ENCODE measurements around the gene TMTC2. TPM values are rescaled to one million over a fixed set of nuclear protein-coding genes. Genes with fewer than 3 reads are reported as not detected.

TMTC2 gene
- total RNA-seq, 2 experiments from 2014 or later, result 2.5 to 3.1 TPM

DNA sequence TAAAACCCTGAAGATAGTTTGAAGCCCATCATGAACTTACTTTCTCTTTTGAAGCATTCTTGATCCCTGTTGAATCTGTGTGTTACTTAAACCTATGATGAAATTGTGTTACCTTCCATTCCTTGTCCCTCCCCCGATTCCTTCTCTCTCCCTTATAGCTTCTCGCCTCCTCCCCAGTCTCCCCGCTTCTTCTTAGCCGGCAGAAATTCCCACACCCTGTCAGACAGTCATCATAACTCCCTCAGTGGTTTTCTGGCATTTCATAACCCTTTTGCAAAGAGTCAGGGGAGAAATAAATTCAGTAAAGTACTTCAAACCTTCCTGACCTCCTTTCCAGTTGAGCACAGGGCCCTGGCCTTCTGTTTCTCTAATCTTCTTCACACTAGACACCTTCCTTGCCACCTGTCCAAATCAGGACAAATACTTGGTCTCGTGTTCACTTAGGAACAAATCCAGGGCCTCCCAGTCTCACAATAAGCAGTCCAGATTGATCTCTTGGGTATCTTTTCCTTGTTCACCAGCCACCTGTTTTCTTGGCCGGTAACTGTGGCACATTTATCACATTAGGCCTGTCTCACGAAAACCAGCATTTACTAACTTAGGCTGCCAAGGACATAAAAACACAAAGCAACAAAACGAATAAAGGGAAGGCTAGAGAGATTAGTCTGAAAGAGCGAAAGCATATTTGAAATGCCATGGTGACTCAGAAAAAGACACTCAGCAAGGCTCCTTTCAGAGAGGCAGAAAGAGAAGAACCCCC, 355.9 kb downstream of the TMTC2 start:
- no peak overlapping the region for H3K27ac Mint-ChIP-seq
- no peaks in the 10 kb centered on the region for H3K9me3 Mint-ChIP-seq
- TF ChIP-seq, protein P1, sequence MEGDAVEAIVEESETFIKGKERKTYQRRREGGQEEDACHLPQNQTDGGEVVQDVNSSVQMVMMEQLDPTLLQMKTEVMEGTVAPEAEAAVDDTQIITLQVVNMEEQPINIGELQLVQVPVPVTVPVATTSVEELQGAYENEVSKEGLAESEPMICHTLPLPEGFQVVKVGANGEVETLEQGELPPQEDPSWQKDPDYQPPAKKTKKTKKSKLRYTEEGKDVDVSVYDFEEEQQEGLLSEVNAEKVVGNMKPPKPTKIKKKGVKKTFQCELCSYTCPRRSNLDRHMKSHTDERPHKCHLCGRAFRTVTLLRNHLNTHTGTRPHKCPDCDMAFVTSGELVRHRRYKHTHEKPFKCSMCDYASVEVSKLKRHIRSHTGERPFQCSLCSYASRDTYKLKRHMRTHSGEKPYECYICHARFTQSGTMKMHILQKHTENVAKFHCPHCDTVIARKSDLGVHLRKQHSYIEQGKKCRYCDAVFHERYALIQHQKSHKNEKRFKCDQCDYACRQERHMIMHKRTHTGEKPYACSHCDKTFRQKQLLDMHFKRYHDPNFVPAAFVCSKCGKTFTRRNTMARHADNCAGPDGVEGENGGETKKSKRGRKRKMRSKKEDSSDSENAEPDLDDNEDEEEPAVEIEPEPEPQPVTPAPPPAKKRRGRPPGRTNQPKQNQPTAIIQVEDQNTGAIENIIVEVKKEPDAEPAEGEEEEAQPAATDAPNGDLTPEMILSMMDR (IDR thresholded peaks at IDR 0.05), result no peak
- H3K4me1 Mint-ChIP-seq (ENCODE audit: low read depth), result no peaks in the 10 kb centered on the region
- DNase-seq (no peak), ATAC-seq (no peak)
- POLR2A ChIA-PET, result no interaction called here
- H3K36me3 Mint-ChIP-seq (ENCODE audit: low read depth), result no peaks in the 10 kb centered on the region
- H3K4me3 Mint-ChIP-seq, result no peak overlapping the region
- CTCF ChIA-PET, result no interaction called here
- intact Hi-C loops (cut with micrococcal nuclease), result no loop called here
- no peaks in the 10 kb centered on the region for H3K27me3 Mint-ChIP-seq

DNA sequence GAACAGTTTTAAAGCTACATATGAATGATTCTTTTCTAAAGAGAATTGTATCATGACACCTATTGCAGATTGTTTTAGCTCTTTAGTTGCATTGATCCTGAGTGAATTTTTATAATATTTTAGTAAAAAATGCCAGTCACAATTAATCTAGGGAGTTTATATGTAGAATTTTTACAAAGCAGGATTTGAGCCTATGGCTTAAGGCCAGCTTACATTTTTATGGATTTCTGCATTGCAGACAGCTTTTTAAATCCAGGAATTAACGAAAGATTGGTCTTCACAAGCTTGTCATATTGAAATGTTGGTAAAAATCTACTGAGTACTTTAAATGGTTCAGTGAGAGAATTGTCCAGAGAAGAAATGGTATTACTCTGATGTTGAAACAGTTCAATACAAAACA, 358.0 kb downstream of the TMTC2 start:
- ATAC-seq, result no peak
- DNase-seq, result no peak
- H3K4me1 Mint-ChIP-seq (ENCODE audit: low read depth), result no peaks in the 10 kb centered on the region
- no peak overlapping the region for H3K4me3 Mint-ChIP-seq
- intact Hi-C loops (cut with micrococcal nuclease), result no loop called here
- peaks cover 1% of the 10 kb centered on the region for H3K36me3 Mint-ChIP-seq (ENCODE audit: low read depth)
- H3K9me3 Mint-ChIP-seq, result peaks cover 3% of the 10 kb centered on the region
- ChIA-PET CTCF (interaction anchor here (0.8 kb wide), 1 partner anchor 24 kb away, joined by 3 read pairs; no protein-coding TSS in a partner anchor), POLR2A (no interaction called here)
- H3K27ac Mint-ChIP-seq, result no peak overlapping the region
- TF ChIP-seq, protein P1 (IDR thresholded peaks at IDR 0.05), result no peak
- H3K27me3 Mint-ChIP-seq, result no peaks in the 10 kb centered on the region

DNA sequence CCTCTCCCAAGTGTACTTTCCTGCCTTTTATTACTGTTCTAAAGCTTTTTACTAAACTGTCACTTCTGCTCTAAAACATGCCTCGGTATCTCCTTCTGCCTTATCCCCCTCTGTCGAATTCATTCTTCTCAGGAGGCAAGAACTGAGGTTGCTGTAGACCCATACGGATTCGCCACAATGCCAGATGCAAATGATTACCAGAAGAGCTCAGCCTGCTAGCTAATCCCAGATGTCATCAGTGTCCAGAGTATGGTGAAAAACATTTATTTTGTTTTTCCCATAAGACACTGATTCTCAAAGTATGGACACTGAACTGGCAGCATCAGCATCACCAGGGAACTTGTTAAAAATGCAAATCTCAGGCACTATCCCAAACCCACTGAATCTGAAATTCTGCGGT, 359.3 kb downstream of the TMTC2 start:
- DNase-seq, result no peak
- TF ChIP-seq, protein P1 (IDR thresholded peaks at IDR 0.05), result no peak
- Mint-ChIP-seq H3K36me3 (ENCODE audit: low read depth) (peaks cover 1% of the 10 kb centered on the region), H3K4me3 (no peak overlapping the region), H3K4me1 (ENCODE audit: low read depth) (no peaks in the 10 kb centered on the region), H3K9me3 (peaks cover 3% of the 10 kb centered on the region), H3K27ac (no peak overlapping the region), H3K27me3 (no peaks in the 10 kb centered on the region)
- CTCF ChIA-PET, result no interaction called here
- POLR2A ChIA-PET, result no interaction called here
- ATAC-seq, result no peak
- intact Hi-C loops (cut with micrococcal nuclease), result no loop called here

DNA sequence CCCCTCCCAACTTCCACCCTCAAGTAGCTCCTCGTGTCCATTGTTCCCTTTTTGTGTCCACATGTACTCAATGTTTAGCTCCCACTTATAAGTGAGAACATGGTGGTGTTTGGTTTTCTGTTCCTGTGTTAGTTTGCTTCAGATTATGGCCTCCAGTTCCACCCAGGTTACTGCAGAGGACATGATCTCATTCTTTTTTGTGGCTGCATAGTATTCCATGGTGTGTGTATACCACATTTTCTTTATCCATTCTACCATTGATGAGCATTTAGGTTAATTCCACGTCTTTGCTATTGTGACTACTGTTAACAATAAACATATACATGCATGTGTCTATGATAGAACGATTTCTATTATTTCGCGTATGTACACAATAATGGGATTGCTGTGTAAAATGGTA, 362.6 kb downstream of the TMTC2 start:
- H3K27ac Mint-ChIP-seq, result no peak overlapping the region
- intact Hi-C loops (cut with micrococcal nuclease), result no loop called here
- peaks cover 3% of the 10 kb centered on the region for H3K9me3 Mint-ChIP-seq
- H3K4me1 Mint-ChIP-seq (ENCODE audit: low read depth), result no peaks in the 10 kb centered on the region
- H3K4me3 Mint-ChIP-seq, result no peak overlapping the region
- TF ChIP-seq, protein P1 (IDR thresholded peaks at IDR 0.05), result no peak
- ChIA-PET POLR2A (no interaction called here), CTCF (no interaction called here)
- ATAC-seq (no peak), DNase-seq (no peak)
- no peaks in the 10 kb centered on the region for H3K27me3 Mint-ChIP-seq
- H3K36me3 Mint-ChIP-seq (ENCODE audit: low read depth), result peaks cover 1% of the 10 kb centered on the region

- no peak for DNase-seq
- Mint-ChIP-seq H3K9me3 (peaks cover 3% of the 10 kb centered on the region), H3K4me3 (no peak overlapping the region), H3K27ac (no peak overlapping the region), H3K27me3 (no peaks in the 10 kb centered on the region), H3K4me1 (ENCODE audit: low read depth) (no peaks in the 10 kb centered on the region), H3K36me3 (ENCODE audit: low read depth) (peaks cover 1% of the 10 kb centered on the region)
- ATAC-seq, result no peak
- ChIA-PET POLR2A (no interaction called here), CTCF (no interaction called here)
- intact Hi-C loops (cut with micrococcal nuclease), result no loop called here
- TF ChIP-seq, protein P1 (IDR thresholded peaks at IDR 0.05), result no peak
These were observed 366.3 kb downstream of the TMTC2 start for GRCh38 chr12:83052890-83053541.

All from activated CD8-positive, alpha-beta T cell treated with anti-CD3 and anti-CD28 coated beads for 36 hours (primary cell).